H1 (cell line): ENCODE measurements around the gene SKP1. TPM values are rescaled to one million over a fixed set of nuclear protein-coding genes. Genes with fewer than 3 reads are reported as not detected.
A peak's percentile ranks its signal among the peaks of the same experiment; 100 is the strongest.

Experiments
- CTCF ChIA-PET: fragments of 300-600 bp; sonication (Branson Sonifier 250); formaldehyde crosslinking; loops from one replicate; lab custom pipeline; 2021; ENCODE audit not compliant: partially characterized antibody; lab: Charles Lee
- POLR2A ChIA-PET: fragments of 300-600 bp; sonication (Branson Sonifier 250); formaldehyde crosslinking; loops from one replicate; lab custom pipeline; 2021; ENCODE audit warnings: inconsistent platforms; ENCODE audit not compliant: partially characterized antibody; lab: Charles Lee
- DNase-seq, 2 experiments: peaks; one replicate each; pipeline versions ENCODE4 v3.0.0 to v3.0.0-alpha.2; 2010 to 2022; ENCODE audit warnings: low spot score in 2 of 2, low read depth in 1 of 2, mixed read lengths in 1 of 2
- FAIRE-seq: peaks from 2 replicates; lab custom pipeline; 2011; peaks lifted over from hg19 to GRCh38; lab: Jason Lieb, UNC
- H2AFZ ChIP-seq: 2 replicates; pipeline ENCODE4 v1.8.1; 2012; ENCODE audit warnings: low read length, inconsistent platforms
- H2AK5ac ChIP-seq: 2 replicates; pipeline ENCODE4 v1.6.1; 2013; ENCODE audit warnings: low read depth, low read length
- H2BK120ac ChIP-seq: replicated peaks from 2 replicates; pipeline ENCODE3; 2013; ENCODE audit warnings: low read depth, low read length, inconsistent platforms
- H2BK12ac ChIP-seq: 2 replicates; pipeline ENCODE4 v1.6.1; 2013; ENCODE audit warnings: low read depth, low read length
- H2BK15ac ChIP-seq: 2 replicates; pipeline ENCODE4 v1.6.1; 2013; ENCODE audit warnings: low read length
- H2BK20ac ChIP-seq: 2 replicates; pipeline ENCODE4 v1.6.1; 2013; ENCODE audit warnings: low read length
- H2BK5ac ChIP-seq: 2 replicates; pipeline ENCODE4 v1.6.1; 2013; ENCODE audit warnings: low read depth, low read length
- H3K14ac ChIP-seq: 2 replicates; pipeline ENCODE4 v1.6.1; 2013; ENCODE audit warnings: inconsistent platforms; ENCODE audit not compliant: insufficient read length
- H3K18ac ChIP-seq: 2 replicates; pipeline ENCODE4 v1.6.1; 2013; ENCODE audit warnings: low read length; ENCODE audit errors: extremely low read depth
- H3K23ac ChIP-seq: 2 replicates; pipeline ENCODE4 v1.6.1; 2013; ENCODE audit warnings: inconsistent platforms; ENCODE audit not compliant: insufficient read length
- H3K23me2 ChIP-seq: 2 replicates; pipeline ENCODE4 v1.6.1; 2013; ENCODE audit warnings: low read depth, low read length
- H3K27ac ChIP-seq: 2 replicates; pipeline ENCODE4 v1.6.1; 2011; ENCODE audit warnings: low read depth, low read length, inconsistent platforms
- H3K27me3 ChIP-seq, 4 experiments: replicated peaks in 1 of 4; 1 replicate in 1 of 4; 2 replicates in 3 of 4; pipeline versions ENCODE4 v1.6.1 to v1.8.1; 2011 to 2013; ENCODE audit warnings: low read length in 3 of 4, mild to moderate bottlenecking in 3 of 4, inconsistent platforms in 2 of 4, mixed read lengths in 2 of 4, moderate library complexity in 1 of 4; ENCODE audit not compliant: control insufficient read depth in 3 of 4, insufficient read depth in 3 of 4; ENCODE audit errors: extremely low read depth in 1 of 4
- H3K36me3 ChIP-seq, 4 experiments: 2 replicates each; pipeline versions ENCODE4 v1.6.1 to v1.8.1; 2011 to 2013; ENCODE audit warnings: mild to moderate bottlenecking in 4 of 4, low read length in 3 of 4, moderate library complexity in 2 of 4, control low read depth in 1 of 4, inconsistent platforms in 1 of 4; ENCODE audit not compliant: insufficient read depth in 4 of 4, control insufficient read depth in 2 of 4
- H3K4ac ChIP-seq: replicated peaks from 2 replicates; pipeline ENCODE3; 2013; ENCODE audit warnings: low read length, low read depth, mixed read lengths, inconsistent platforms; ENCODE audit not compliant: insufficient read length
- H3K4me1 ChIP-seq, 4 experiments: replicated peaks in 1 of 4; 1 replicate in 1 of 4; 2 replicates in 3 of 4; pipeline versions ENCODE4 v1.6.1 to v1.8.1; 2011 to 2013; ENCODE audit warnings: low read length in 3 of 4, inconsistent platforms in 2 of 4, mixed read lengths in 1 of 4; ENCODE audit not compliant: insufficient read depth in 4 of 4, control insufficient read depth in 3 of 4
- H3K4me2 ChIP-seq, 2 experiments: 2 replicates each; pipeline versions ENCODE4 v1.6.1 to v1.8.1; 2011 to 2013; ENCODE audit warnings: low read depth in 2 of 2, low read length in 2 of 2, control low read depth in 1 of 2, inconsistent platforms in 1 of 2, mild to moderate bottlenecking in 1 of 2; ENCODE audit not compliant: insufficient read depth in 1 of 2
- H3K4me3 ChIP-seq, 4 experiments: fragments of 200-600, 300-600 bp in 1 of 4; sonication (generic), shearing (Covaris generic), sonication (Bioruptor Twin) in 1 of 4; 2 replicates each; pipeline versions ENCODE4 v1.5.1 to v1.8.1; 2011 to 2016; ENCODE audit warnings: low read length in 4 of 4, low read depth in 3 of 4, control low read depth in 2 of 4, inconsistent platforms in 2 of 4, mild to moderate bottlenecking in 2 of 4, mixed read lengths in 1 of 4, moderate library complexity in 1 of 4; ENCODE audit not compliant: insufficient read depth in 2 of 4; ENCODE audit errors: extremely low read depth in 1 of 4
- H3K56ac ChIP-seq: replicated peaks from 2 replicates; pipeline ENCODE3; 2013; ENCODE audit warnings: low read depth, mild to moderate bottlenecking, mixed read lengths, low read length, inconsistent platforms; ENCODE audit not compliant: insufficient read length
- H3K79me1 ChIP-seq: 2 replicates; pipeline ENCODE4 v1.6.1; 2013; ENCODE audit warnings: low read depth, low read length, control low read depth
- H3K79me2 ChIP-seq, 2 experiments: 2 replicates each; pipeline versions ENCODE4 v1.6.1 to v1.8.1; 2012 to 2013; ENCODE audit warnings: low read length in 2 of 2, mild to moderate bottlenecking in 2 of 2, inconsistent platforms in 1 of 2; ENCODE audit not compliant: insufficient read depth in 2 of 2, control insufficient read depth in 1 of 2
- H3K9ac ChIP-seq, 4 experiments: replicated peaks in 1 of 4; 1 replicate in 1 of 4; 2 replicates in 3 of 4; pipeline versions ENCODE4 v1.6.1 to v1.8.1; 2011 to 2013; ENCODE audit warnings: low read depth in 3 of 4, low read length in 3 of 4, control low read depth in 2 of 4, mild to moderate bottlenecking in 2 of 4, moderate library complexity in 2 of 4, inconsistent platforms in 1 of 4; ENCODE audit errors: extremely low read depth in 1 of 4
- H3K9me3 ChIP-seq, 2 experiments: 2 replicates each; pipeline versions ENCODE4 v1.6.1 to v1.8.1; 2012 to 2013; ENCODE audit warnings: mild to moderate bottlenecking in 2 of 2, moderate library complexity in 2 of 2, control low read depth in 1 of 2, inconsistent platforms in 1 of 2, low read depth in 1 of 2, low read length in 1 of 2, mixed read lengths in 1 of 2; ENCODE audit not compliant: insufficient read depth in 2 of 2
- H4K20me1 ChIP-seq, 2 experiments: replicated peaks in 1 of 2; 2 replicates each; pipeline versions ENCODE3 to v1.8.1; 2011 to 2013; ENCODE audit warnings: inconsistent platforms in 2 of 2, low read length in 2 of 2, mild to moderate bottlenecking in 1 of 2; ENCODE audit not compliant: insufficient read depth in 2 of 2, control insufficient read depth in 1 of 2
- H4K5ac ChIP-seq: 2 replicates; pipeline ENCODE4 v1.6.1; 2013; ENCODE audit warnings: low read length, low read depth, mixed read lengths, inconsistent platforms; ENCODE audit not compliant: insufficient read length
- H4K8ac ChIP-seq: 2 replicates; pipeline ENCODE4 v1.8.0; 2013; ENCODE audit warnings: mild to moderate bottlenecking, moderate library complexity, low read length, inconsistent platforms; ENCODE audit not compliant: insufficient read depth; ENCODE audit errors: extremely low read depth
- H4K91ac ChIP-seq: replicated peaks from 2 replicates; pipeline ENCODE3; 2013; ENCODE audit warnings: low read length, mixed read lengths, inconsistent platforms; ENCODE audit not compliant: insufficient read length
- CTCF ChIP-seq, 3 experiments: IDR thresholded peaks; 1 replicate in 2 of 3; 2 replicates in 1 of 3; pipeline versions ENCODE4 v1.5.1 to v1.6.1; 2011; ENCODE audit warnings: low read length in 3 of 3, mild to moderate bottlenecking in 3 of 3, inconsistent platforms in 2 of 3, low read depth in 1 of 3, moderate library complexity in 1 of 3; ENCODE audit not compliant: insufficient read depth in 1 of 3; ENCODE audit errors: control extremely low read depth in 1 of 3
- EGR1 ChIP-seq: IDR thresholded peaks from 2 replicates; pipeline ENCODE4 v1.6.1; 2011; ENCODE audit warnings: low read depth, low read length, borderline replicate concordance
- FOSL1 ChIP-seq: IDR thresholded peaks from 2 replicates; pipeline ENCODE4 v1.6.1; 2011; ENCODE audit warnings: mild to moderate bottlenecking, low read depth, low read length, moderate library complexity; ENCODE audit not compliant: insufficient read depth
- KDM1A ChIP-seq: fragments of 200-600, 300-600 bp; sonication (generic); IDR thresholded peaks from 2 replicates; pipeline ENCODE4 v1.7.1; 2016; ENCODE audit warnings: mild to moderate bottlenecking, low read length, borderline replicate concordance
- RAD21 ChIP-seq, 2 experiments: IDR thresholded peaks in 1 of 2; conservative IDR thresholded peaks in 1 of 2; 2 replicates each; pipeline ENCODE4 v1.6.1; 2011; ENCODE audit warnings: low read depth in 2 of 2, low read length in 2 of 2, improper control_type of control experiment in 1 of 2, inconsistent platforms in 1 of 2, mild to moderate bottlenecking in 1 of 2, moderate library complexity in 1 of 2
- TCF12 ChIP-seq: IDR thresholded peaks from 2 replicates; pipeline ENCODE4 v1.6.1; 2011; ENCODE audit warnings: low read depth, mild to moderate bottlenecking, low read length
- WGBS, 2 experiments: shearing (Covaris generic) in 1 of 2; methylation state at CpG; one replicate each; pipeline versions ENCODE4 v1.1.6 to v1.1.7; 2013 to 2015; ENCODE audit warnings: low lambda C conversion rate in 2 of 2, mixed read lengths in 2 of 2, inconsistent platforms in 1 of 2, low coverage in 1 of 2, missing lambda C conversion rate in 1 of 2; ENCODE audit not compliant: insufficient replicate concordance in 2 of 2, insufficient coverage in 1 of 2, insufficient read length in 1 of 2; ENCODE audit errors: extremely low coverage in 1 of 2, missing lambda C conversion rate in 1 of 2; 5-methylcytosine and 5-hydroxymethylcytosine counted together
- polyA plus RNA-seq, 7 experiments: library from polyadenylated mRNA; depleted of rRNA in 3 of 7; stranded (reverse) in 5 of 7; unstranded in 2 of 7; fragments of >200 nt in 5 of 7; fragments of 200-250 nt in 2 of 7; gene quantifications; 1 replicate in 5 of 7; 2 replicates in 1 of 7; 4 replicates in 1 of 7; pipeline versions ENCODE4 v1.2.1 to v1.2.3, GENCODE V29; 2011 to 2013; ENCODE audit warnings: missing spikeins in 2 of 7, mixed read lengths in 2 of 7
- total RNA-seq: library from RNA; stranded (reverse); fragmentation: NEBNext Ultra II Directional; extraction: Animal tissue kit (Norgen Biotek cat#: 25700); gene quantifications from 2 replicates; pipeline ENCODE4 v1.2.1, GENCODE V29; 2021

Gene SKP1
- total and polyA plus RNA-seq, 2 of the 8 experiments (the other 6 are each of a cell fraction or from before 2014, with no cell fraction given) = 163 to 332 TPM

- ChIA-PET POLR2A (interaction anchor here (0.7 to 9.0 kb wide), 30 partner anchors 9 to 534 kb away, joined by 3 to 166 read pairs (median 6); partner anchors contain the start of genes DDX46, SEC24A, SKP1 and UBE2B), CTCF (interaction anchor here (0.7 to 2.4 kb wide), 18 partner anchors 12 to 367 kb away, joined by 3 to 10 read pairs (median 4); partner anchors contain the start of gene SKP1)
- peak overlapping the region; percentile 97 for H4K91ac ChIP-seq
- peak overlapping the region; percentile 99 for H3K18ac ChIP-seq
- H2BK15ac ChIP-seq = no peak overlapping the region
- H3K4me1 ChIP-seq = peaks cover 0 to 11% (median 3%) of the 10 kb centered on the region in 4 experiments; a peak in 4 of 7 replicates
- H2BK20ac ChIP-seq = no peak overlapping the region
- peak overlapping the region; percentile 99 for H4K5ac ChIP-seq
- peak overlapping the region; percentile 99 for H2BK5ac ChIP-seq
- peak overlapping the region; percentile 90 for H3K4ac ChIP-seq
- H3K9ac ChIP-seq = peak overlapping the region; percentile 99 to 100 (median 100)
- WGBS, 2 experiments = 1% methylated on average over 45 of the region's 49 CpGs; no CpG with 5 or more reads in 1 of the 2 experiments
- peak overlapping the region; percentile 100 for H4K8ac ChIP-seq
- no peak for FAIRE-seq
- no peak overlapping the region; the same call in 1 of the 2 replicates for H2AFZ ChIP-seq
- H3K36me3 ChIP-seq = peaks cover 0 to 19% (median 6%) of the 10 kb centered on the region in 4 experiments; a peak in 4 of 8 replicates
- peaks cover 21 to 35% of the 10 kb centered on the region in 2 experiments for H4K20me1 ChIP-seq
- H3K23ac ChIP-seq = no peak overlapping the region
- H3K4me3 ChIP-seq = peak overlapping the region; percentile 91 to 98 (median 96)
- peak overlapping the region; percentile 91 for H2BK120ac ChIP-seq
- H3K27me3 ChIP-seq = no peaks in the 10 kb centered on the region
- no peaks in the 10 kb centered on the region for H3K79me1 ChIP-seq
- peak overlapping the region; percentile 89 to 99 for H3K4me2 ChIP-seq
- peaks cover 11% of the 10 kb centered on the region for H3K23me2 ChIP-seq
- no peak overlapping the region for H3K14ac ChIP-seq
- peak overlapping the region; percentile 82; the same call in 1 of the 2 replicates for H2BK12ac ChIP-seq
- peak in 1 of 2 experiments; percentile 79 for DNase-seq
- H2AK5ac ChIP-seq = 0 out of 2 replicates have a peak overlapping the region, but pooled peaks have one; percentile 87
- peak overlapping the region; percentile 88 for H3K56ac ChIP-seq
- H3K79me2 ChIP-seq = peaks cover 54 to 68% of the 10 kb centered on the region in 2 experiments
- H3K27ac ChIP-seq = peak overlapping the region; percentile 100
- no peaks in the 10 kb centered on the region for H3K9me3 ChIP-seq
- peak in 2 of 3 experiments; percentile 1 to 29; a peak in 3 of 4 replicates for TF ChIP-seq CTCF (IDR thresholded peaks at IDR 0.05; ENCODE audit: control extremely low read depth in 1 of 3, insufficient read depth in 1 of 3, low read depth in 1 of 3, low read length in 3 of 3)
- no peak for TF ChIP-seq TCF12
- no peak for TF ChIP-seq EGR1
- TF ChIP-seq RAD21 (IDR thresholded peaks at IDR 0.05 in 1 of 2, conservative IDR thresholded peaks at IDR 0.05 in 1 of 2; ENCODE audit: low read depth in 2 of 2, low read length in 2 of 2) = peak in 1 of 2 experiments; percentile 15; a peak in 2 of 4 replicates
- no peak for TF ChIP-seq FOSL1
- no peak for TF ChIP-seq KDM1A
Observed at GRCh38 chr5:134224888-134225779, 48.4 kb upstream of the SKP1 start.
